ENCODE results near the gene KLF15.

The KLF15 gene

DNA sequence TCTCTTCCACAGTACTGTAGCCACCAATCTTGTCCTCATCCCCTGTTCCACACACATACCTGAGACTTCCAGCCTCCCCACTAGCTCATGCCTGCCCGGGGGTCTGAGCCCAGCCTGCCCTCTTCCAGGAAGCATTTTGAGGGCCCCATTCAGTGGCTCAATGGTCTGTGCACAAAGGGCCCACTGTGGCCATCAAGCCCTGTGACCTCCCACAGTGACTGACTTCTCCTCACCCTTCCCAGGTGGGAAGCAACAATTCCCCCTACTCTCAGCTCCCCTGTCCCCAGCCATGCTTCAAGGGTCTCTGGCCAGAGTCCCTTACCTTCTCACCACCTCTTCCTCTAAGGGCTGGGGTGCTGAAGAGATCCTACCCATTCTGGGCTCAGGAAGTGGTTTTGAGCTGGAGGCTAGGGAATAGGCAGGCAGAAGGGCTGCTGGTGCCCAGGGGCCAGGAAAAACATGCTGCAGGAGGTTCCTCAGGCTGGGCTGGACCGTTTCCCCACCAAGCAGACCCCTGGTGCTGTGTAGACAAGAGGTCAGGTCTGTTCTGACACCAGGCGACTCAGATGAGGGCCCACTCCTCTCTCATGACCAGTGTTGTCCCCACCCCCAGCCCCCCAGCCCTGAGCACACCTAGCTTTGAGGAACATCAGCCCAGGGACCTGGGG is 3.0 kb upstream of the KLF15 start:
- no peak for DNase-seq

DNA sequence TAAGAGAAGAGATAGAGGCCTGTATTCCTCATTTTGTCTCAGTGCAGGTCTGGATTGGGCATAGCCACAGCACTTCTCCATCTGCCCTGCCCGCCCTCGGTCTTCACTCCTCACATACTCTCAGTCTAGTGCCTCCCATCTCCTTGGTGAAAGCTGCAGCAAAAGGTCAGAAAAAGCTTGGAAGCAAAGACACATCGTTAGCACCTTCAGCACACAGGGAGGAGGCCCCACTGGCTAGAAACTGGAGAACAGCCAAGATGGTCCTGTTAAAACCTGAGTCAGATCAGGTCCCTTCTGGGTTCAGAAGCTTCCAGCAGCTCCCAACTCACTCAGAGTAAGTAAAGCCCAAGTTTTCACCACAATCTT is 1.6 kb upstream of the KLF15 start:
- DNase-seq, result no peak

DNA sequence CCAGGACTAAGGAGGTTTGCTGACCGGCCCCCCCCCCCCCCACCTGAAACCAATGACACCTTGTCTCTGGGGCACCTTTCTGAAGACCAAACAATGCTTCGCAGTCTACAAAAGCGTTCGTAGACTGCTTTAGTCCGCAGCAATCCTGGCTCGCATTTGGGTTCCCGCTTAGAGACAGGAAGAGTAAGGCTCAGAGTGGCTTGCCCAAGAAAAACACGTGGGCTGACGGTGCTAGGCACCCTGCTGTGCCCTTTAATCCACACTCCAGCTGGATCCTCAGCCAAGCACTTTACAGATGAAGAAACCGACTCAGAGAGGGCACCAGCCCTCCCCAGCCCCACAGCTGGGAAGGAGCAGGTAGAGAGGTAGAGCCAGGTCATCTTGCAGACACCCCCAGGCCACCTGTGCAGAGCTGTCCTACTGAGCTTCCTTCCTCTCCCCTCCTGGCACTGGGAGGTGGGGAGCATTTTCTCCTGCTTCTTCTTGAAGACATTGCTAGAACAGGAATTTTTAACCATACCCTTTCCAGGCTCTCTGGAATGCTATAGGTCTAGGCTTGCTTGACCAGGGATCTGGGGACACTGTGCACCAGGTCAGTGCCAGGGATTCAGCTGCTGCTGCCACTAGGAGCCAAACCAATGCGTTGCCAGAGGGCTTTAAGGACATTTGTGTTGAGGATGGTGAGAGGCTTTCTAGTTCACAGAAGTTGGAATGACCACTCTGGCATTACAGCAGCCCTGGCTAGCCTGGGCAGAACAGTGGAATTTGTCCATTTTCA is 1.0 kb upstream of the KLF15 start:
- DNase-seq, result peak; percentile 18

DNA sequence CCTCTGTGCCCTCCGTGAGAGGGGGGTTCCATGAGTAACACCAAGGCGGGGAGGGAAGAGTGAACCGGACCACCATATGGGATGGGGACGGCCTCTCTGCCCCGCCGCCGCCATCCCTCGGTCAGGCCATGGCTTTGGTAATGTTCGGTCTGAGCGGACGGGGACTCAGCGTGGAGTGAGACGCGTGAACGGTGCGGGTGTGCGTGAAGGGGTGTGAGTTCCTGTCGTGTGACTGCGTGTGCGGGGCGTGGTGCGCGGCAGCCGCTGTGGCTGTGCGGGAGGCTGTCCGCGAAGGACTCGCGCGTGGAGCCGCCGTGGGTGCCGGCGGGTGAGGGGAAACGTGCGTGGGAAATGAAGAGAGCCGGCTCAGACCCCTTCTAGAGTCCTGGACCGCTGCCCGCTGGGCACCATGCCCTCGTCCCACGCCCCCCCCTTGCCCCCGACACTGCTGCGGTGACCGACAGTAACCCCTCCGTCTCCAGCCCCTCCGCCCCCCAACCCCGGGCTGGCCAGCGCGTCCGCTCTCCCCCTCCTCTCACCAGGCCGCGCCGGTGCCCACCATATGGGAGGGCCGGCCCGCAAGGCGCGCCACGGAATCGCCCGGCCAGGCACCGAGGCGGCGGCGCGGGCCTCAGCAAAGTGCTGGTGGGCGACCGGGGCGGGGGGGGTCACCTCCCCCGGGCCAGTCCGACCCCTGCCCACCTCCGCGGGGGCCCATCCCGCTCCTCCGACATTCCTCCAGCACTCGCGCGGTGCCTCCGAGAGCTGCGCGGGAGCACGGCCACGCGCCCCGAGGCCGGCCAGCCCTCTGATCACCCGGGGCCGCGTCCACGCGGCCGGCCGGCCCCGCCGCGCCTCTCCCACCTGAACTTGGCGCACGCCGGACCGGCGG is 589 bp downstream of the KLF15 start:
- DNase-seq, result no peak

DNA sequence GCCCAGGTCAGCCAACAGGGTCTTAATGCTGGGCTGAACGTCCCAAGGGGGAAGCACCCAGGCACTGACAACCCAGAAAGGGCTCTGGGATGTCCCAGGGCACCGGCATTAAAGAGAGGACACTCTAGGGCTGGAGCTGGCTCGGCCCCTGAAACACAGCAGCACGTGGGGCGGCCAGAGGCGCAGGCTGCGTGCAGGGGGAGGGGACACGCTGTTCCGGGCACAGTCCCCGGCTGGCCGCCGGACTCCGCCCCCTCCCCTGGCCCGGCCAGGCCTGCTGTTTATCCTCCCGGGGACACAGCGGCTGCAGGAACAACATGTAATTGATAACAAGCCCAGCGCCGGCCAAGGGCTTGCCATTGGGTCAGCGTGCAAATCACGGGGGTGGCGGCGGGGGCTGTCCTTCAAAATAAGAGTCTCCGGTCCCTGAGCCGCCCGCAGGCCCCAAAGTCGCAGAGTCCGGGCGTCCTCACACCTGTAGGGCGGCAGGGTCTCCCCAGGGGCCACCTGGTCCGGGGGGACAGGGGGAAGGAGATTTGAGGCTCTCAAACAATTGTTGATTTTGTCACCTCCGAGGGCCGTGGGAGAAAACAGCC is 1.3 kb downstream of the KLF15 start:
- DNase-seq, result no peak

DNA sequence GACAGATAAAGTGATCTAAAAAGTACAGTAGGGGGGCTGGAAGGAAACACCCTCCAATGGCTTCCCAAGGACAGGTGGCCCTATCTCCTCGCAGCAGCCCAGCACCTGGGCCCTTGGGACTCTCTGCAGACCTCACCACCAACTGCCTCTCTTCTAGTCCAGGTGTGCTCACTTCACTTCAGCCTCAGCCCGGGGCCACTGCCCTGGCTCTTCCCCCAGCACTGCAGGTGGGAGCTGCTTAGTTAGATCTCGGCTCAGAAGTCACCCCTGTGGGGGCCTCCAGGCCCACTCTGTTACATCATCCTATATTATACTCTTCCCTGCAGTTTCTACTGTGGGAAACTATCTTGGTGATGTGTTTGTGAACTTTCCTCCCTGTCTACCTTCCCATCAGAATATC is 2.0 kb downstream of the KLF15 start:
- DNase-seq, result no peak

DNA sequence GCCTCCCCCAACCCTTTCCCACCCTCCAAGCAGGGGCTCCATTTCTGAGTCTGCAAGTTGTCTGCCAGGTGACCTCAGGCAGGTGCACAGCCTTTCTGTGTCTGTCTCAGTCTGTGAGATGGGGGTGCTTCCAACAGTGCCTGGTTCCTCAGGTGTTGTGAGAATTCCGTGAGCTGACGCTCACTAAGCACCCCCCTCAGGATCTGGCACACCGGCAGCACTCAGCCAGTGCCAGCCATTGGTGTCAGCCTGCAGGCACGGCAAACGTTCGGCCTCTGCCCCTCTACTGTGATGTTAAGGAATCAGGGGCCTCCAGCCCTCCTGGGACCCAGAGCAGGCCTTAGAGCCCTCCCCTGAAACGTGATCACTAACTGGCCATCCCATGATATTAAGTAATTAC is 2.4 kb downstream of the KLF15 start:
- DNase-seq, result no peak

DNA sequence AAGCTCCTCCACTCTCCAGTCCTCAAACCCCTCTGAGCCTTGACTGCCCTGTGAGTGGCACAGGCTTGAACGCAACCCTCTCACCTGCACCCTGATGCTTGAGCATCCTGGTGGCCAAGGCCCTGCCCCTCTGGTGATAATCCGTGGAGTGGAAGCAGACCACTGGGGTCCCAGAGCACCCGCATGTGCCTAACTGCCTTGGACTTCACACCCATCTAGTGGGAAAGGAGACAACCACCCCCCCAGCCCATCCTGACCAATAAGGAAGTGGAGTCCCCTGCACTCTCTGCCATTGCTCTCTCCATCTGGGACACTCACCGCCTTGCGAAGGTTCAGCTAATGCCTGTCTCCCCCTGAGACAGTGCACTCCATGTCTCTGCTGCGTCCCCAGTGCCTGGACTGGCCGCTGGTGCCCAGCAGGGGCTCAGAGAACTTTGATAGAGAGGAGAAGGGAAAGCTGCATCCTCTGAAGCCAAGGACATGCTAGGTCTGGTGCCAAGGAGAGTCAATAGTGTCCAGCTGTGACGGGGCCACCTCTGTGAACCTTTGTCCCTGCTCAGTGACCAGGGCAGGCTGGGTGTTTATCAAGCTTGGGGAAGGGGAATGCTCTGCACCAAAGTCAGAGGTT is 3.4 kb downstream of the KLF15 start:
- DNase-seq, result no peak

DNA sequence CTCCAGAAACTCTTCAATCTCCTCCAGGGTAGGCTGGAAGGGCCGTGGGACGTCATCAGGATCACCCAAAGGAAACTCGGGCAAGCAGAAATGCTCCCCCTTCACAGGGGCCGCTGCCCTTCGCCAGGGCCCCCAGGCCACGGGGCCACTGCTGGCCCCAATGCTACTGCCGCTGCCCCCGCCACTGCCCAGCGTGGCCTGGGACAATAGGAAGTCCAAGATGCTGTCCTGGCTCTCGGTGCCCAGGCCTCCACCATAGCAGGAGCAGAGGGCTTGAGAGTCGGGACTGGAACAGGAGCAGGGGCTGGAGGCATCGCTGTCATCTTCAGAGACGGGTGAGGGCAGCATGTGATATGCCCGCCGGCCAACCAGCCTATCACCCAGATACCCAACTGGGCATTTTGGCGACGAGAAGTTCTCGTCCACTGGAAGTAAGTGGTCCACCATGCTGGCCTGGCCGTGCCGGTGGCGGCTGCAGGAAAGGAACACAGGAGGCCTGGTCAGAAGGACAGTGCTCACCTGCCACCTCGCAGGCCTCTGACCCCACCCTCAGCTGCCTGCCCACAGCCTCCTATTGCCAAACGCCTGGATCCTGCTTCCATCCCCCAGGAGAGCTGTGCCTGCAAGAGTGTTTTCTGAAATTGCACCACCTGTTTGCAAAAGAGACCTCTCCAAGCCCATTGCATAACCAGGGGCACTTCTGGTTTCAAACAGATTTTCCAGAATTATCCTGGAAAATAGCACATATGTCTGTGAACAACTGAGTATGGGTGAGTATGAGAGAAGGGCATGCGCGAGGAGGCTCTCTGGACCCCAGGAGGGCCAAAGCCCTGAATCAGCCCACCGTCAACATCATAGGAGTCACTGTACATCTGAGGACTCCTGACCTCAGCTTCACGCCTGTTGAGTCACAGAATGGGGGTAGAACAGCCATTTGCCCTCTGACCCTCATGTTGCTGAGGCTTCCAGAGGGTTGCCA is 4.4 kb downstream of the KLF15 start:
- DNase-seq, result no peak

DNA sequence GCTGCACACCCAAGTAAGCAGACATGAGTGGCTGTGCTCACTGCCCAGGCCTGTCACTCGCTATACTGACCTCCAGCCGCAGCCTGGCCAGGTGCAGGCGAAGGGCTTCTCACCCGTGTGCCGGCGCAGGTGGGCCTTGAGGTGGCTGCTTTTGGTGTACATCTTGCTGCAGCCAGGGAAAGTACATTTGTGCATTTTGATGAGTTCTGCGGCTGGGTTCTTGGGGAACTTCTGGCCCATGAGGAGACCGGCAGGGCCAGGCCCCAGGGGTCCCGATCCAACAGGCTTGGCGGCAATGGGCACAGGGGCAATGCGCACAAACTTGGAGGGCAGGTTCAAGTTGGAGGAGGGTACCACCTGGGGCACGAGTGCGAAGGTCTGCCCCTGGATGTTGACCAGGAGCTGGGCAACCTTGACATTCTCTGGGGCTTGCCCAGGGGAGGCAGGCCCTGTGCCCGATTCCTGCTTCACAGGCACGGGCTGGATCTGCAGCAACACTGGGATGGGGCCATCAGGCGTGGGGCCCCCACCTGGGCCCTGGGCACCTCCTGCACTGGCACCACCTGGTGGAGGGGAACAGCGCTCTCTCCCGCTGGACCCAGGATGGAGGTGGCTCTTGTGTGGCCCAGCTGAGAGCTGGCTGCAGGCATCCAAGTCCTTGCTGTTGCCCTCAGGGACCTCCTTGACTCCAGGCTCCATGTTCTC is 5.3 kb downstream of the KLF15 start:
- no peak for DNase-seq

DNA sequence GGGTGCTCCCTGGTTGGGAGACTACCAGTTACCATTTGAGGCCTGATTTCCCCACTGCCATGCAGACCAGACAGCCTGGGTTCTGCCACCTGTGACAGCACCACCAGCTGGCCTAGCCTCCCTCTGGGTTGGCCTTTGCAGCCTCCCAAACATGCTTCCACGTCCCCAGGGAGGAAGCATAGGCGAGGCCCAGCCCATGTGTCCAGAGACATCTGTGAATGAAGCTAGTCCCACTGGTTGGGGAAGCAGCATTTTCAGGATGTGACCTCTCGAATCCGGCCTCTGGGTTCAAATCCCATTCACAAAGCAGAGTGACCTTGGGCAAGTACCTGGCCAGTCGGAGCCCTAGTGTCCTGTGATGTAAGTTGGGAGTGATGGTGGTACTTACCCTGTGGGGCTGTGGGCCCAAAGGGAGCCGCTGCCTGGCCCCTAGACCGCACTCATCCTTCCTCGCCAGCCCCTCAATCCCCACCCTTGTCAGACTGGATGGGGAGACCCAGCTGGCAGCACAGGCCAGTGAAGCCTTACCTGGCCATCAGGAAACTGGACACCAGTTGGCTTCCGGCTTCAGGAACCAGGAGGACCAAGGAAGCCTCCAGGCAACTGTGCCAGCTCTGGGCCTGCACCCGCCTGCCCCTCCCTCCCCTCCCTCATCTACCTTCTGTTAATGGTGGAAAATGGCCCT is 6.0 kb downstream of the KLF15 start:
- DNase-seq, result no peak

DNA sequence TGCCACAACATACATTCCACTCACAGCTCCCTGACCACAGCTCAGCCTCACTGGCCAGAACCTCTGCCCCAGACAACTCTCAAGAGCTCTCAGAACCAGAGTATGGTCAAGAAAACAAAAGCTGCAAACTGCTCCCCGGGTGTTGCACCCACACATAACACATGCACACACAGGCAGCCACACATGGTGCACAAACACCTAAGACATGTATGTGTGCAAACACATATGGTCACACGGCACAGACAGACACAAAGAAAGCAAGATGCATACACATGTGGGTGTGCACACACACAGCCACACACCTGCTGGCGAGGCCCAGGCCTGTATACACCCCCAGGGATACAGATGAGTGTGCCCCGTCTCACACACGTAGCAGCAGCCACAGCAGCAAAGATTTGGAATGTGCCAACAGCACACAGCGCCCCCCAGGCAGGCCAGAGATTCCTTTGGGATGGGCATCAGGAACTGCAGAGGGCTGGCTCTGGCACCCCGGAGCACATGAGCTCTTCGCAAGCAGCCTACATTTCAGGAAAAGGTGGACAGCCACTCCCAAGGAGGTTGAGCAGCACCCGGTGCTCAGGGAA is 6.6 kb downstream of the KLF15 start:
- no peak for DNase-seq

DNA sequence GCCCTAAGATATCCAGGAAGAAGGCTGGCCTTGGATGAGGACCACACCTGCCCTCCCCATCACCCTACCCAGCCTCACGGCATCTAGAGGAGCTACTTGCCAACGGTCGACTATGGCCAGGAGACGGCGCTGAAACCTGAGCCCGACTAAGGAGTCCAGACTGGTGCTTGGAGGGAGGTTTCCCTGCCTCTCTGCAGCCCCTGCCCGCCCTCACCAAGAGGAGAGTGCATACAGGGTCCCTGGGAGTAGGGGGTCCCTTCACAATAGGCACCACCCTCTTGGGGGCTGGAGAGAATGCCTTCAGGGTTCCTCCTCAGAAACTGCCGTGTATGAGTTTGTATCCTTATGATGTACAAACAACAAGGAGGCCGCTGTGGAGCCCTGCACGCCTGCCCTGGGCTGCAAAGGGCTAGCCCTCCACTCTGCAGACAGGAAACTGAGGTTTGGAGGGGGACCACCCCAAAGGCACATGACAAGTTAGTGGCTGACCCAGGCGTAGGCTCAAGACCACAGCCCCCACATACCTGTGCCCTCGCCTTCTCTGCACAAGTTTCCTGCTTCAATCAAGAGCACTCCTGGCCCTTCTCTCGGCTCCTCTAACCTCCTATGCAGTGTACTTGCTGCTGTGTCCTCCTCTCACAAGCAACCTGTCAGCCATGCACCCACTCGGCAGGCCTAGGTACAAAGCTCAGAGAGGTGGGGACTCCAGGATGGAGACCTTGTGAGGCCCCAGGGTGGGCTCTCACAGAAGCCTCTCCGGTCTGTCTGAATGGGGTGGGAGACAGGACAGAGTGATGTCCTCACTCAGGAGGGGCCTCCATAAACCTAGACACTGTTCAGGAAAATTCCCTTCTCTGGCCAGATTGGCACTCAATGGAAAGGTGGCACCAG is 7.4 kb downstream of the KLF15 start:
- DNase-seq, result no peak

DNA sequence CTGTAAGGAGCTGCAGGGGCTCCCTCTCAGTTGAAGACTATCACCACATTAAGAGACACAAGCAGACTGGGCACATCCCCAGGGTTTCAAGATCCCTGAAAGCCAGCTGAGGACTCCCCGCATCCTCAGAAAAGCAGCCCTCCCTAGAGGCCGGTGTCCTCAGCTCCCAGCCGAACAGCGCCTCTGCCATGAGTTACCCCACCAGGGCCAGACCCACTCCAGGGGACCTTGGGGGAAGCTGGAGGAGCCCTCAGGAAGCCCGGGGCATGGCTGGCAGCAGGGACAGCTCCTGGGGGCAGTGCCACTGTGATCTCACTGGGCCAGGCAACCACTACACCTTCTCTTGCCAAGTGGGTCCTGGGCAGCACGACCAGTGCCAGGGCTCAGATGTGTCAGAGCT is 8.1 kb downstream of the KLF15 start:
- no peak for DNase-seq

DNA sequence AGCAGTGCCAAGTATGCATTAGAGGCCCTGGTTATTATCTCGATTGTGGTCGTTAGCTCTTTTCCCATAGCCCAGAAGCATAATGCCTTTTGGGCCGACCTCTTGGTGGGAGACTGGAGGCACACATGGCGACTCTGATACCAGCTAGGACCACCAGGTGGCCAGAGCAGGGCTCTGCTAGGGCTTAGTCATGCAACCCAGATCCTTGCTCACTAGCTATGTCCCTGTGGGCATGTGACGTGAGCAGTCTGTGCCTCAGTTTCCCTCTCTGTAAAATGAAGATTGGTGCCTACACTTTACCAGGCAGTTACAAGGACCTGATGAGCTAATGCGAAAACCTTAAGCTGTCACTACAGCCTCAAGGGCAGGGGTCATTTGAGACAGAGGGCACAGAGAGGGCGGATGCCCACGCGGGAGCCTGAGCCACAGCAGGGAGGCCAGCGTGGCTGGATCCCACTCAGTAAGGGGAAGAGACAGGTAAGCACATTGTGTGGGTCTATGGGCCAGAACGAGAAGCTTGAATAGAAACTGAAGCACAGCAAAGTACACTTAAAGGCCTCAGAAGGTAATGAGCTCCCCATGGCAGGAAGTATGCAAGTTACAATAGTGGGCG is 8.8 kb downstream of the KLF15 start:
- no peak for DNase-seq

DNA sequence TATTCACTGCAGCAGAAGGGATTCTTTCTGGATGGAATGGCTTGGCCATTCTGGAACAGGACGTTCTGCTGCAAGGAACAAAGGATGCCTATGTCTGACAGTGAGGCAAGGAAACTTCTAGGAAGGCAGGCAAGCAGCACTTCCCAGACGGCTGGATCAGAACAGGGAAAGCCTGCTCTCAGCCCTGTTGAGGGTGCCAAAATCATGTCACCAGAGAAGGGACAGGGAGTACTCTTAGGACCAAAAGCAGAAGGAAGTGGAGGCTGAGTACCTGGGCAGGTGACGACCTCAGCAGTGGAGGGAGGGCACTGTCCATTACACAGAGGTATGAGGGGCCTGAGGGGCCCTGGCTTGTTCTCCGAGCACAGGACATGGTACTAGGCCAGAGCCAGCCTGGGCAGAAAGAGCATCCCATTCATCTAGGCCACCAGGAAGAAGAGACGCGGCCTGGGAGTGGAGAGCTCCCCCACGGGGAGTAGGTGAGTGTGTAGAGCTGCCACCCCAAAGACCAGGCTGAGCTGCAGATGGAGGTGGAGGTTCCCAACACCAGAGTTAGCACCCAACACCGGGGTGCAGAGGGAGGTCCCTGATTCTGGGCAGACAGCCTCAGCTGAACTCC is 9.6 kb downstream of the KLF15 start:
- DNase-seq, result no peak

DNA sequence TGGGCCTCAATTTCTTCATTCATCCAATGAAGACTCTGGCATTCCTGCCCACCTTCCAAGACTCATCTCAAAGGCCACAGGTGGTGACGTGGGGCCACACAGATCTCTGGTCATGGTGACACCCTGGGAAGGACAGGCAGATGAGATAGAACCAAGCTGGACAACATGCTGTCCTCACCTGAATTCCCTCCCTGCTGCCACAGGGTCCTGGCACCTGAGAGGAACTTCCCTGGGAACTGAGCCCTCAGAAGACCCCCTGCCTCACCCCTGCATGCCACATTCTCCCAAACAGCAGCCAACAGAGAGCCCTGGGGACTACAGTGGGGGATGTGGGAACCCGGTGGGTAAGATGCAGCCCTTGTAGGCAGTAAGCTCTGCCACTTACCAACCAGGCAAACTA is 10.7 kb downstream of the KLF15 start:
- no peak for DNase-seq

Measured in NCI-H510A (cell line).